Endothelial cell of umbilical vein (primary cell): ENCODE results near the gene CEP162. TPM values are rescaled to one million over a fixed set of nuclear protein-coding genes. Genes with fewer than 3 reads are reported as not detected.

Source experiments
- BruUV-seq: library from RNA; stranded (reverse); fragments of 400-500 nt; replicated peaks from 2 replicates; lab custom pipeline; 2021; lab: Mats Ljungman, UMichigan
- CTCF ChIA-PET: fragments of 300-600, 350-600 bp; sonication (Branson Sonifier 250); formaldehyde crosslinking; loops from one replicate; lab custom pipeline; 2021; ENCODE audit warnings: antibody characterized with exemption, inconsistent platforms; lab: Charles Lee
- POLR2A ChIA-PET: fragments of 300-600, 350-600 bp; sonication (Branson Sonifier 250); formaldehyde crosslinking; loops from one replicate; lab custom pipeline; 2021; ENCODE audit warnings: antibody characterized with exemption, inconsistent platforms; lab: Charles Lee
- DNase-seq: peaks from one replicate; pipeline ENCODE4 v3.0.0-alpha.2; 2011; ENCODE audit warnings: low read depth, low spot score
- FAIRE-seq: peaks from 2 replicates; lab custom pipeline; 2011; peaks lifted over from hg19 to GRCh38; lab: Jason Lieb, UNC
- H2AFZ ChIP-seq: 2 replicates; pipeline ENCODE4 v1.6.0; 2012; ENCODE audit warnings: low read depth, low read length, control low read depth, inconsistent platforms
- H3K27ac ChIP-seq: 2 replicates; pipeline ENCODE4 v1.5.1; 2011; ENCODE audit warnings: low read depth, mild to moderate bottlenecking, control low read depth, low read length, moderate library complexity; ENCODE audit not compliant: insufficient read depth
- H3K27me3 ChIP-seq, 2 experiments: 2 replicates each; pipeline versions ENCODE4 v1.6.0 to v1.6.1; 2011; ENCODE audit warnings: low read length in 2 of 2, mixed read lengths in 1 of 2; ENCODE audit not compliant: control insufficient read depth in 2 of 2, insufficient read depth in 2 of 2
- H3K36me3 ChIP-seq, 2 experiments: 2 replicates in 1 of 2; 3 replicates in 1 of 2; pipeline ENCODE4 v1.5.1; 2011; ENCODE audit warnings: low read length in 2 of 2, mild to moderate bottlenecking in 1 of 2, moderate library complexity in 1 of 2; ENCODE audit not compliant: control insufficient read depth in 2 of 2, insufficient read depth in 2 of 2; ENCODE audit errors: extremely low read depth in 1 of 2
- H3K4me1 ChIP-seq: 3 replicates; pipeline ENCODE4 v1.5.1; 2011; ENCODE audit warnings: mild to moderate bottlenecking, low read length; ENCODE audit not compliant: control insufficient read depth, insufficient read depth; ENCODE audit errors: extremely low read depth
- H3K4me2 ChIP-seq: 2 replicates; pipeline ENCODE4 v1.6.1; 2011; ENCODE audit warnings: low read length, control low read depth, mixed read lengths; ENCODE audit not compliant: insufficient read depth
- H3K4me3 ChIP-seq, 3 experiments: fragments of 200-600 bp in 1 of 3; sonication (generic), shearing (Covaris generic) in 1 of 3; replicated peaks in 1 of 3; 2 replicates each; pipeline ENCODE4 v1.5.1; 2011 to 2016; ENCODE audit warnings: control low read depth in 3 of 3, low read length in 3 of 3, mild to moderate bottlenecking in 2 of 3, inconsistent platforms in 1 of 3, low read depth in 1 of 3, moderate library complexity in 1 of 3; ENCODE audit not compliant: insufficient read depth in 1 of 3
- H3K79me2 ChIP-seq: 2 replicates; pipeline ENCODE4 v1.6.0; 2012; ENCODE audit warnings: low read length, inconsistent platforms; ENCODE audit not compliant: control insufficient read depth, insufficient read depth
- H3K9ac ChIP-seq: replicated peaks from 2 replicates; pipeline ENCODE3; 2011; ENCODE audit warnings: low read length, control low read depth; ENCODE audit not compliant: insufficient read depth; ENCODE audit errors: extremely low read depth
- H3K9me1 ChIP-seq: replicated peaks from 3 replicates; pipeline ENCODE4 v1.6.0; 2011; ENCODE audit warnings: mild to moderate bottlenecking, low read length; ENCODE audit not compliant: control insufficient read depth, insufficient read depth; ENCODE audit errors: extremely low read depth
- H3K9me3 ChIP-seq: replicated peaks from 2 replicates; pipeline ENCODE4 v1.5.1; 2012; ENCODE audit warnings: low read length, inconsistent platforms; ENCODE audit not compliant: control insufficient read depth, insufficient read depth
- H4K20me1 ChIP-seq: replicated peaks from 2 replicates; pipeline ENCODE3; 2011; ENCODE audit warnings: mild to moderate bottlenecking, low read length; ENCODE audit not compliant: control insufficient read depth, insufficient read depth; ENCODE audit errors: extremely low read depth
- CTCF ChIP-seq, 2 donors: IDR thresholded peaks; 1 replicate in 1 of 2; 2 replicates in 1 of 2; pipeline ENCODE4 v1.5.1; 2011; ENCODE audit warnings: low read length in 2 of 2, mild to moderate bottlenecking in 2 of 2, moderate library complexity in 2 of 2, control low read depth in 1 of 2, inconsistent platforms in 1 of 2, low read depth in 1 of 2; ENCODE audit not compliant: insufficient read depth in 1 of 2; ENCODE audit errors: extremely low read depth in 1 of 2
- EZH2 ChIP-seq: IDR thresholded peaks from 2 replicates; pipeline ENCODE4 v1.6.1; 2012; ENCODE audit warnings: borderline replicate concordance, low read depth, mild to moderate bottlenecking, moderate library complexity, low read length, inconsistent platforms; ENCODE audit not compliant: severe bottlenecking
- FOS ChIP-seq: IDR thresholded peaks from 2 replicates; pipeline ENCODE4 v1.6.1; 2011; ENCODE audit warnings: mild to moderate bottlenecking, low read length, moderate library complexity, borderline replicate concordance; ENCODE audit not compliant: insufficient read depth
- GATA2 ChIP-seq: IDR thresholded peaks from 2 replicates; pipeline ENCODE4 v1.7.0; 2011; ENCODE audit warnings: low read depth, mild to moderate bottlenecking, moderate library complexity, mixed read lengths, low read length; ENCODE audit not compliant: insufficient read length, insufficient read depth
- JUN ChIP-seq: IDR thresholded peaks from 2 replicates; pipeline ENCODE4 v1.6.1; 2011; ENCODE audit warnings: borderline replicate concordance, low read depth; ENCODE audit not compliant: insufficient read length, insufficient read depth
- MYC ChIP-seq: IDR thresholded peaks from one replicate; pipeline ENCODE4 v1.6.1; 2011; ENCODE audit warnings: mild to moderate bottlenecking, low read depth, low read length
- POLR2A ChIP-seq: IDR thresholded peaks from 2 replicates; pipeline ENCODE4 v1.6.1; 2012; ENCODE audit warnings: low read depth, mild to moderate bottlenecking, control low read depth, low read length
- POLR2AphosphoS5 ChIP-seq: IDR thresholded peaks from 2 replicates; pipeline ENCODE4 v1.6.1; 2012; ENCODE audit warnings: low read depth, mild to moderate bottlenecking, control low read depth, low read length, moderate library complexity; ENCODE audit not compliant: insufficient read depth
- dilution Hi-C: fragments of 300-500 bp; cut with MboI; formaldehyde crosslinking; loops from one replicate; pipeline ENCODE4 v1.15.0; 2019; ENCODE audit warnings: low sequenced_read_pairs; ENCODE audit not compliant: extremely low pct_ligation_motif_present
- intact Hi-C: fragments of 100-400 bp; cut with micrococcal nuclease; formaldehyde crosslinking; loops from one replicate; pipeline ENCODE4 v1.10.0; 2022
- polyA plus RNA-seq, 4 experiments: library from polyadenylated mRNA; depleted of rRNA in 3 of 4; stranded (reverse) in 3 of 4; unstranded in 1 of 4; fragments of >200 nt; gene quantifications; 2 replicates each; pipeline versions ENCODE4 v1.2.1 to v1.2.3, GENCODE V29; 2011 to 2012; ENCODE audit warnings: missing spikeins in 1 of 4
- total RNA-seq: library from RNA; stranded (reverse); gene quantifications from 2 replicates; pipeline ENCODE4 v1.2.3, GENCODE V29; 2021
- TF ChIP-seq, protein P1 (sequence below): IDR thresholded peaks from 2 replicates; pipeline ENCODE4 v1.6.1; 2011; ENCODE audit not compliant: insufficient read depth, insufficient read length

The CEP162 gene
- total and polyA plus RNA-seq, 2 donors (not counting 3 experiments of a cell fraction or from before 2014, with no cell fraction given), result 0.79 to 10.8 TPM

GRCh38 chr6:84161190-84161589 is 66.3 kb downstream of the CEP162 start:
- FAIRE-seq (no peak), DNase-seq (peak; percentile 34)
- Histone ChIP-seq H3K79me2 (no peaks in the 10 kb centered on the region), H3K9me3 (no peaks in the 10 kb centered on the region), H4K20me1 (no peaks in the 10 kb centered on the region), H2AFZ (no peak overlapping the region), H3K27ac (no peak overlapping the region), H3K4me1 (no peaks in the 10 kb centered on the region), H3K4me2 (no peak overlapping the region), H3K27me3 (no peaks in the 10 kb centered on the region), H3K9me1 (no peaks in the 10 kb centered on the region), H3K4me3 (no peak overlapping the region), H3K9ac (no peak overlapping the region), H3K36me3 (peaks cover 2 to 6% of the 10 kb centered on the region in 2 experiments)
- no peak for TF ChIP-seq FOS
- no peak for TF ChIP-seq POLR2AphosphoS5
- no peak for TF ChIP-seq MYC
- TF ChIP-seq EZH2, result no peak
- TF ChIP-seq JUN, result no peak
- TF ChIP-seq GATA2, result no peak
- TF ChIP-seq, protein P1, sequence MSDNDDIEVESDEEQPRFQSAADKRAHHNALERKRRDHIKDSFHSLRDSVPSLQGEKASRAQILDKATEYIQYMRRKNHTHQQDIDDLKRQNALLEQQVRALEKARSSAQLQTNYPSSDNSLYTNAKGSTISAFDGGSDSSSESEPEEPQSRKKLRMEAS, result no peak
- no peak for TF ChIP-seq CTCF (IDR thresholded peaks at IDR 0.05; ENCODE audit: extremely low read depth in 1 of 2, insufficient read depth in 1 of 2, low read depth in 1 of 2, low read length in 2 of 2)
- TF ChIP-seq POLR2A, result no peak
- POLR2A ChIA-PET, result no interaction called here
- BruUV-seq, result no TSS peak
- dilution Hi-C loops (no loop called here), intact Hi-C loops (no loop called here)
- CTCF ChIA-PET, result interaction anchor here (1.2 to 2.4 kb wide), 3 partner anchors 10 to 23 kb away, joined by 4 to 11 read pairs (median 8); no protein-coding TSS in a partner anchor
